HEK293 (cell line): Measurements from ENCODE around the gene COMMD8.

ENCODE experiments used
- CTCF ChIA-PET: fragments of 350-600 bp; formaldehyde crosslinking; extraction: SDS; loops from one replicate; lab custom pipeline; 2021; ENCODE audit warnings: antibody characterized with exemption; lab: Yijun Ruan, JAX
- POLR2A ChIA-PET: fragments of 300-600 bp; formaldehyde crosslinking; extraction: SDS; loops from one replicate; lab custom pipeline; 2020; ENCODE audit warnings: antibody characterized with exemption, inconsistent platforms; lab: Yijun Ruan, JAX
- H3K27ac ChIP-seq: fragments of 200-500 bp; sonication (Bioruptor generic); 2 replicates; pipeline ENCODE4 v1.5.1; 2014; ENCODE audit warnings: low read depth, low read length, control low read depth, inconsistent platforms; ENCODE audit errors: extremely low read depth
- H3K36me3 ChIP-seq, 2 experiments: fragments of 200-500 bp in 1 of 2; sonication (Bioruptor generic) in 1 of 2; 1 replicate in 1 of 2; 2 replicates in 1 of 2; pipeline ENCODE4 v1.5.1; 2014 to 2017; ENCODE audit warnings: inconsistent platforms in 2 of 2, low read length in 2 of 2; ENCODE audit not compliant: control insufficient read depth in 2 of 2, insufficient read depth in 1 of 2
- H3K4me1 ChIP-seq: fragments of 200-500 bp; sonication (Bioruptor generic); 2 replicates; pipeline ENCODE4 v1.5.1; 2014; ENCODE audit warnings: mild to moderate bottlenecking, low read length, inconsistent platforms; ENCODE audit not compliant: control insufficient read depth, insufficient read depth
- H3K4me3 ChIP-seq: 2 replicates; pipeline ENCODE4 v1.5.1; 2011; ENCODE audit warnings: low read depth, mild to moderate bottlenecking, control low read depth, low read length, moderate library complexity
- H3K9me3 ChIP-seq: fragments of 200-500 bp; sonication (Bioruptor generic); 2 replicates; pipeline ENCODE4 v1.5.1; 2014; ENCODE audit warnings: low read depth, low read length, inconsistent platforms; ENCODE audit not compliant: control insufficient read depth, insufficient read depth
- KLF10 ChIP-seq: fragments of 450-650 bp; IDR thresholded peaks from 2 replicates; pipeline ENCODE4 v1.5.1; 2018; ENCODE audit warnings: missing biosample characterization, mild to moderate bottlenecking, missing genetic modification characterization
- MEIS1 ChIP-seq: sonication (generic); formaldehyde crosslinking; IDR thresholded peaks from 2 replicates; pipeline ENCODE4 v1.8.1; 2022; ENCODE audit warnings: missing genetic modification reagents, mild to moderate bottlenecking, borderline replicate concordance
- MZF1 ChIP-seq: fragments of 450-650 bp; formaldehyde crosslinking; IDR thresholded peaks from 2 replicates; pipeline ENCODE4 v1.5.1; 2017; ENCODE audit warnings: missing biosample characterization, missing genetic modification characterization, borderline replicate concordance
- RBAK ChIP-seq: fragments of 450-650 bp; formaldehyde crosslinking; IDR thresholded peaks from 2 replicates; pipeline ENCODE4 v1.5.1; 2016; ENCODE audit warnings: missing biosample characterization, missing genetic modification characterization
- SCRT1 ChIP-seq: fragments of 450-650 bp; formaldehyde crosslinking; IDR thresholded peaks from 2 replicates; pipeline ENCODE4 v1.5.1; 2016; ENCODE audit warnings: missing biosample characterization, missing genetic modification characterization, borderline replicate concordance
- SETDB1 ChIP-seq: IDR thresholded peaks from one replicate; pipeline ENCODE4 v1.6.1; 2017; ENCODE audit warnings: mild to moderate bottlenecking, low read length, moderate library complexity, mixed read lengths; ENCODE audit not compliant: insufficient read length
- SP3 ChIP-seq: fragments of 450-650 bp; formaldehyde crosslinking; IDR thresholded peaks from 2 replicates; pipeline ENCODE4 v1.5.1; 2016; ENCODE audit warnings: missing biosample characterization, missing genetic modification characterization
- ZFHX2 ChIP-seq: fragments of 450-650 bp; formaldehyde crosslinking; conservative IDR thresholded peaks from 2 replicates; pipeline ENCODE4 v1.5.1; 2016; ENCODE audit warnings: missing biosample characterization, missing genetic modification characterization
- ZFP69B ChIP-seq: fragments of 450-650 bp; formaldehyde crosslinking; IDR thresholded peaks from 2 replicates; pipeline ENCODE4 v1.5.1; 2016; ENCODE audit warnings: missing biosample characterization, missing genetic modification characterization
- ZNF202 ChIP-seq: fragments of 450-650 bp; formaldehyde crosslinking; IDR thresholded peaks from 2 replicates; pipeline ENCODE4 v1.5.1; 2016; ENCODE audit warnings: missing biosample characterization, missing genetic modification characterization, borderline replicate concordance
- ZNF221 ChIP-seq: fragments of 450-650 bp; formaldehyde crosslinking; IDR thresholded peaks from 2 replicates; pipeline ENCODE4 v1.5.1; 2017; ENCODE audit warnings: missing biosample characterization, missing genetic modification characterization, borderline replicate concordance
- ZNF223 ChIP-seq: fragments of 450-650 bp; formaldehyde crosslinking; IDR thresholded peaks from 2 replicates; pipeline ENCODE4 v1.5.1; 2016; ENCODE audit warnings: missing biosample characterization, missing genetic modification characterization
- ZNF248 ChIP-seq: fragments of 450-650 bp; formaldehyde crosslinking; IDR thresholded peaks from 2 replicates; pipeline ENCODE4 v1.5.1; 2017; ENCODE audit warnings: missing biosample characterization, missing genetic modification characterization
- ZNF354C ChIP-seq: fragments of 450-650 bp; formaldehyde crosslinking; IDR thresholded peaks from 2 replicates; pipeline ENCODE4 v1.5.1; 2016; ENCODE audit warnings: missing biosample characterization, missing genetic modification characterization, low read depth, borderline replicate concordance
- ZNF529 ChIP-seq: fragments of 450-650 bp; formaldehyde crosslinking; IDR thresholded peaks from 2 replicates; pipeline ENCODE4 v1.5.1; 2017; ENCODE audit warnings: missing genetic modification characterization, missing biosample characterization; ENCODE audit not compliant: insufficient replicate concordance
- ZNF544 ChIP-seq: fragments of 450-650 bp; formaldehyde crosslinking; IDR thresholded peaks from 2 replicates; pipeline ENCODE4 v1.5.0; 2017; ENCODE audit warnings: missing biosample characterization, missing genetic modification characterization
- ZNF658 ChIP-seq: fragments of 450-650 bp; formaldehyde crosslinking; IDR thresholded peaks from 2 replicates; pipeline ENCODE4; 2016; ENCODE audit warnings: missing biosample characterization, missing genetic modification characterization
- ZNF707 ChIP-seq: fragments of 450-650 bp; formaldehyde crosslinking; IDR thresholded peaks from 2 replicates; pipeline ENCODE4 v1.5.1; 2016; ENCODE audit warnings: missing biosample characterization, missing genetic modification characterization
- ZNF830 ChIP-seq: fragments of 450-650 bp; IDR thresholded peaks from 2 replicates; pipeline ENCODE4 v1.5.0; 2018; ENCODE audit warnings: missing biosample characterization, missing genetic modification characterization, low read depth, mild to moderate bottlenecking, moderate library complexity
- ZSCAN23 ChIP-seq: fragments of 450-650 bp; formaldehyde crosslinking; IDR thresholded peaks from 2 replicates; pipeline ENCODE4 v1.5.1; 2016; ENCODE audit warnings: missing biosample characterization, missing genetic modification characterization
- ZXDB ChIP-seq: fragments of 450-650 bp; formaldehyde crosslinking; IDR thresholded peaks from 2 replicates; pipeline ENCODE4 v1.5.1; 2016; ENCODE audit warnings: missing biosample characterization, missing genetic modification characterization
- TF ChIP-seq, protein P1 (sequence below): fragments of 450-650 bp; formaldehyde crosslinking; IDR thresholded peaks from 2 replicates; pipeline ENCODE4 v1.5.1; 2016; ENCODE audit warnings: missing biosample characterization, missing genetic modification characterization
- TF ChIP-seq, protein P2 (sequence below): fragments of 450-650 bp; formaldehyde crosslinking; IDR thresholded peaks from 2 replicates; pipeline ENCODE4 v1.5.1; 2016; ENCODE audit warnings: missing biosample characterization, missing genetic modification characterization
- TF ChIP-seq, protein P3 (sequence below): fragments of 450-650 bp; formaldehyde crosslinking; IDR thresholded peaks from 2 replicates; pipeline ENCODE4 v1.5.1; 2016; ENCODE audit warnings: missing biosample characterization, missing genetic modification characterization

Gene COMMD8

DNA sequence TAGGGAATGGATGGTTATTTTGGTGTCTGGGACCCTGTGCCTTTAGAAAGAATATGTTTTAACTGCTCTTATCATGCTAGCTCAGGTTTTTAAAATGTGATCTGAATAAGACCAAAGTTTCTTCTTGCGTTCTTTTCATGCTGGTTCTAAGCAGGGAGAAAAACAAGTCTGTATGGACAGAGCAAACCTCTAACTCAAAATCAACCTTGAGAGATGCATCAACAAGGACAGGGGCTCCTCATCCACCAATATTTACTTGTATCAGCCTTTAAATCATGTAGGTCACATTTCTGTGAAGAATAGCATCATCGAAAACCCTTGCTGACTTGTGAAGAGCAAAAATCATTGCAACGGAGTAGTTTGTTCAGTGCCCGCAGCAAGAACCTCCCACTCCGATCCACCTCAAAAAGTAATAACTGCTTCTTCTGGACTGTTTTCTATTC, 22.8 kb upstream of the COMMD8 start:
- H3K4me3 ChIP-seq: peak overlapping the region; percentile 56
- H3K27ac ChIP-seq: no peak overlapping the region
- H3K36me3 ChIP-seq: no peaks in the 10 kb centered on the region
- TF ChIP-seq ZNF248: no peak
- TF ChIP-seq KLF10 (tag by site-specific recombination): no peak
- TF ChIP-seq ZNF544 (tag by site-specific recombination): no peak
- TF ChIP-seq ZFP69B (tag by site-specific recombination): no peak
- no peak for TF ChIP-seq SCRT1 (tag by site-specific recombination)
- no peak for TF ChIP-seq SP3 (tag by site-specific recombination)
- H3K9me3 ChIP-seq: no peaks in the 10 kb centered on the region
- CTCF ChIA-PET: no interaction called here
- POLR2A ChIA-PET: no interaction called here
- H3K4me1 ChIP-seq: no peaks in the 10 kb centered on the region

DNA sequence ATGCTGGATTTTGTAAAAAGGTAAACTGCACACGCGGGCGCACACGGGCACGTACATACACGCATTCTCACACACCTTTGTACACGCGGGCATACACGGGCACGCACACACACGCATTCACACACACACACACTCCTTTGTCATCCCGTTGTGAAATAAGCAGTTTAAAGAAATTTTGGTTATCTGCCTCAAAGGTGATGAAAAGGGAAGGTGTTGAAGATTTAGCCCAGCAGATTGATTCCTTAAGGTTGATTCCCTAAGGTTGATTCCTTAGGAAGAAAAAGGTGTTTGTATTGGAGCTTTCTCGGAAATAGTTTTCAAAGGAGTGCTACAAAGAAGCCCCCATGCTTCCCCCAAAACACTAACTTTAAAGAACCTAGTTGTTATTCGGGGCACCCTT, 22.3 kb upstream of the COMMD8 start:
- no peaks in the 10 kb centered on the region for H3K9me3 ChIP-seq
- CTCF ChIA-PET: no interaction called here
- no peaks in the 10 kb centered on the region for H3K4me1 ChIP-seq
- H3K4me3 ChIP-seq: peak overlapping the region; percentile 56
- H3K36me3 ChIP-seq: no peaks in the 10 kb centered on the region
- no peak overlapping the region for H3K27ac ChIP-seq
- POLR2A ChIA-PET: interaction anchor here (0.9 to 1.3 kb wide), 2 partner anchors 23 to 82 kb away, joined by 3 to 12 read pairs; partner anchors contain the start of gene COMMD8
- TF ChIP-seq ZSCAN23 (tag by site-specific recombination) (no peak), ZNF830 (tag by site-specific recombination) (no peak), ZNF202 (tag by site-specific recombination) (no peak), ZNF354C (tag by site-specific recombination) (no peak), MEIS1 (CRISPR knock-in tag) (no peak), ZNF707 (tag by site-specific recombination) (no peak)
- TF ChIP-seq, protein P1, sequence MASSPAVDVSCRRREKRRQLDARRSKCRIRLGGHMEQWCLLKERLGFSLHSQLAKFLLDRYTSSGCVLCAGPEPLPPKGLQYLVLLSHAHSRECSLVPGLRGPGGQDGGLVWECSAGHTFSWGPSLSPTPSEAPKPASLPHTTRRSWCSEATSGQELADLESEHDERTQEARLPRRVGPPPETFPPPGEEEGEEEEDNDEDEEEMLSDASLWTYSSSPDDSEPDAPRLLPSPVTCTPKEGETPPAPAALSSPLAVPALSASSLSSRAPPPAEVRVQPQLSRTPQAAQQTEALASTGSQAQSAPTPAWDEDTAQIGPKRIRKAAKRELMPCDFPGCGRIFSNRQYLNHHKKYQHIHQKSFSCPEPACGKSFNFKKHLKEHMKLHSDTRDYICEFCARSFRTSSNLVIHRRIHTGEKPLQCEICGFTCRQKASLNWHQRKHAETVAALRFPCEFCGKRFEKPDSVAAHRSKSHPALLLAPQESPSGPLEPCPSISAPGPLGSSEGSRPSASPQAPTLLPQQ (tag by site-specific recombination): no peak

DNA sequence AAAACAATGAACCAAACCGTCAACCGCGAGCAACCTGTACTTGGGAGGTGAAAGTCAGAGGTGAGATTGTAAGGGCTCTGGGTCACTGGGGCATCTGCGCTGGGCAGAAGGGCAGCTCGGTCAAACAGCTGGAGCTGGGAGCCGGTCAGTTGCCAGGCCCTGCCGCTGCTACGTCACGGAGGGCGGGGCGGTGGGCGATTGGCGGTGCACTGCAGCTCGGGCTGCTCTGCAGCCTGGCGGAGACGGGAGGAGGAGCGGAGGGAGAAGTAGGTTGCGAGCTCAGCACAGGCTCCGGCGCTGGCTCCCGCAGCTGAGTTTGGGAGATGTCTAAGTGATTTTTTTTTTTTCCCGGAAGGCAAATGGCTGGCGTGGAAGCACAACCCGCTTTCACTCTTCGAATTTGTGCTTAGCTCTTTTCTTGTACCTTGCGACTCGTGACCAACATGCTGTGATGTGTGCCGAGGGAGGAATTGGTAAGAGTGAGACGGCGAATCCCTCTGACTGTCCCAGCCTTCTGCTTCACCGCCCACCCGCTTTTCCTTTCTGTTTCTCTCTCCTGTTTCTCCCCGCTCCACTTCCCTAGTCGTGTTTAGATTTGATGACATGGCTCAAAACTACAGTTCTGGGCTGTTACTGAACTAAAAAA, 21.7 kb upstream of the COMMD8 start, which contains the start of gene ATP10D:
Gene ATP10D, plus strand, starts transcription at position 229 of the 646 bp plus-strand sequence. CDS start 27,266 bp downstream, outside the sequence.
- H3K4me1 ChIP-seq: no peaks in the 10 kb centered on the region
- H3K36me3 ChIP-seq: no peaks in the 10 kb centered on the region
- H3K9me3 ChIP-seq: no peaks in the 10 kb centered on the region
- peak within 1 kb of the TSS; percentile 56 for H3K4me3 ChIP-seq
- ChIA-PET POLR2A (interaction anchor here (0.5 to 1.3 kb wide), 5 partner anchors 9 to 82 kb away, joined by 3 to 12 read pairs (median 4); partner anchors contain the start of gene COMMD8), CTCF (interaction anchor here (0.8 to 1.1 kb wide), 2 partner anchors 22 to 23 kb away, joined by 4 to 5 read pairs; partner anchors contain the start of gene COMMD8)
- H3K27ac ChIP-seq: peak within 1 kb of the TSS; percentile 45; the same call in 1 of the 2 replicates
- TF ChIP-seq, protein P2, sequence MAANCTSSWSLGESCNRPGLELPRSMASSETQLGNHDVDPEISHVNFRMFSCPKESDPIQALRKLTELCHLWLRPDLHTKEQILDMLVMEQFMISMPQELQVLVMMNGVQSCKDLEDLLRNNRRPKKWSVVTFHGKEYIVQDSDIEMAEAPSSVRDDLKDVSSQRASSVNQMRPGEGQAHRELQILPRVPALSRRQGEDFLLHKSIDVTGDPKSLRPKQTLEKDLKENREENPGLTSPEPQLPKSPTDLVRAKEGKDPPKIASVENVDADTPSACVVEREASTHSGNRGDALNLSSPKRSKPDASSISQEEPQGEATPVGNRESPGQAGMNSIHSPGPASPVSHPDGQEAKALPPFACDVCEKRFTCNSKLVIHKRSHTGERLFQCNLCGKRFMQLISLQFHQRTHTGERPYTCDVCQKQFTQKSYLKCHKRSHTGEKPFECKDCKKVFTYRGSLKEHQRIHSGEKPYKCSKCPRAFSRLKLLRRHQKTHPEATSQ (tag by site-specific recombination): no peak
- TF ChIP-seq ZNF221 (tag by site-specific recombination) (no peak), ZFHX2 (tag by site-specific recombination) (peak; percentile 47), SETDB1 (no peak), ZNF529 (tag by site-specific recombination) (no peak), ZXDB (0 out of 2 replicates have a peak, but pooled peaks have one; percentile 49), ZNF223 (tag by site-specific recombination) (no peak), MZF1 (tag by site-specific recombination) (0 out of 2 replicates have a peak, but pooled peaks have one; percentile 47), ZNF658 (no peak), RBAK (tag by site-specific recombination) (no peak)
- TF ChIP-seq, protein P3, sequence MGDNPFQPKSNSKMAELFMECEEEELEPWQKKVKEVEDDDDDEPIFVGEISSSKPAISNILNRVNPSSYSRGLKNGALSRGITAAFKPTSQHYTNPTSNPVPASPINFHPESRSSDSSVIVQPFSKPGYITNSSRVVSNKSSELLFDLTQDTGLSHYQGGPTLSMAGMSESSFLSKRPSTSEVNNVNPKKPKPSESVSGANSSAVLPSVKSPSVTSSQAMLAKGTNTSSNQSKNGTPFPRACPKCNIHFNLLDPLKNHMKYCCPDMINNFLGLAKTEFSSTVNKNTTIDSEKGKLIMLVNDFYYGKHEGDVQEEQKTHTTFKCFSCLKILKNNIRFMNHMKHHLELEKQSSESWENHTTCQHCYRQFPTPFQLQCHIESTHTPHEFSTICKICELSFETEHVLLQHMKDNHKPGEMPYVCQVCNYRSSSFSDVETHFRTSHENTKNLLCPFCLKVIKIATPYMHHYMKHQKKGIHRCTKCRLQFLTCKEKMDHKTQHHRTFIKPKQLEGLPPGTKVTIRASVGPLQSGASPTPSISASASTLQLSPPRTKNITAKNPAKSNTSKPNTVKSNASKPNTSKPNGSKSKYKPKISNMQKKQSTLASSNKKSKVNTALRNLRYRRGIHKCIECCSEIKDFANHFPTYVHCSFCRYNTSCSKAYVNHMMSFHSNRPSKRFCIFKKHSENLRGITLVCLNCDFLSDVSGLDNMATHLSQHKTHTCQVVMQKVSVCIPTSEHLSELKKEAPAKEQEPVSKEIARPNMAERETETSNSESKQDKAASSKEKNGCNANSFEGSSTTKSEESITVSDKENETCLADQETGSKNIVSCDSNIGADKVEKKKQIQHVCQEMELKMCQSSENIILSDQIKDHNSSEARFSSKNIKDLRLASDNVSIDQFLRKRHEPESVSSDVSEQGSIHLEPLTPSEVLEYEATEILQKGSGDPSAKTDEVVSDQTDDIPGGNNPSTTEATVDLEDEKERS: no peak
